HEK293 (cell line): ENCODE data around the gene CEP63.

Experiments used
- FEZF1 ChIP-seq: fragments of 450-650 bp; formaldehyde crosslinking; IDR thresholded peaks from 2 replicates; pipeline ENCODE4 v1.5.1; 2016; ENCODE audit warnings: missing biosample characterization, missing genetic modification characterization
- GLIS1 ChIP-seq: fragments of 450-650 bp; formaldehyde crosslinking; IDR thresholded peaks from 2 replicates; pipeline ENCODE4 v1.5.1; 2016; ENCODE audit warnings: missing biosample characterization, missing genetic modification characterization
- KLF17 ChIP-seq: fragments of 450-650 bp; formaldehyde crosslinking; IDR thresholded peaks from 2 replicates; pipeline ENCODE4 v1.5.1; 2016; ENCODE audit warnings: missing biosample characterization, missing genetic modification characterization
- KLF7 ChIP-seq: fragments of 450-650 bp; formaldehyde crosslinking; IDR thresholded peaks from 2 replicates; pipeline ENCODE4 v1.5.1; 2016; ENCODE audit warnings: missing biosample characterization, missing genetic modification characterization, borderline replicate concordance
- ZBTB20 ChIP-seq: fragments of 450-650 bp; formaldehyde crosslinking; IDR thresholded peaks from 2 replicates; pipeline ENCODE4 v1.5.1; 2016; ENCODE audit warnings: missing biosample characterization, missing genetic modification characterization
- ZBTB21 ChIP-seq: fragments of 450-650 bp; formaldehyde crosslinking; IDR thresholded peaks from 2 replicates; pipeline ENCODE4 v1.5.1; 2017; ENCODE audit warnings: missing biosample characterization, missing genetic modification characterization
- ZFP69B ChIP-seq: fragments of 450-650 bp; formaldehyde crosslinking; IDR thresholded peaks from 2 replicates; pipeline ENCODE4 v1.5.1; 2016; ENCODE audit warnings: missing biosample characterization, missing genetic modification characterization
- ZIC2 ChIP-seq: fragments of 450-650 bp; formaldehyde crosslinking; IDR thresholded peaks from 2 replicates; pipeline ENCODE4 v1.5.1; 2016; ENCODE audit warnings: missing biosample characterization, missing genetic modification characterization
- ZNF112 ChIP-seq: fragments of 450-650 bp; formaldehyde crosslinking; IDR thresholded peaks from 2 replicates; pipeline ENCODE4 v1.5.0; 2017; ENCODE audit warnings: missing biosample characterization, missing genetic modification characterization
- ZNF174 ChIP-seq: fragments of 450-650 bp; formaldehyde crosslinking; IDR thresholded peaks from 2 replicates; pipeline ENCODE4 v1.5.0; 2017; ENCODE audit warnings: missing biosample characterization, mild to moderate bottlenecking, missing genetic modification characterization
- ZNF350 ChIP-seq: fragments of 450-650 bp; formaldehyde crosslinking; IDR thresholded peaks from 2 replicates; pipeline ENCODE4 v1.5.0; 2017; ENCODE audit warnings: missing biosample characterization, mild to moderate bottlenecking, missing genetic modification characterization
- ZNF548 ChIP-seq: fragments of 450-650 bp; formaldehyde crosslinking; IDR thresholded peaks from 2 replicates; pipeline ENCODE4 v1.5.1; 2016; ENCODE audit warnings: missing biosample characterization, missing genetic modification characterization
- ZNF660 ChIP-seq: fragments of 450-650 bp; IDR thresholded peaks from 2 replicates; pipeline ENCODE4 v1.5.1; 2018; ENCODE audit warnings: missing biosample characterization, mild to moderate bottlenecking, missing genetic modification characterization
- ZNF670 ChIP-seq: fragments of 450-650 bp; formaldehyde crosslinking; IDR thresholded peaks from 2 replicates; pipeline ENCODE4 v1.5.1; 2016; ENCODE audit warnings: missing biosample characterization, missing genetic modification characterization, low read depth
- ZSCAN16 ChIP-seq: fragments of 450-650 bp; formaldehyde crosslinking; IDR thresholded peaks from 2 replicates; pipeline ENCODE4 v1.5.1; 2016; ENCODE audit warnings: missing biosample characterization, missing genetic modification characterization
- ZSCAN30 ChIP-seq: fragments of 450-650 bp; IDR thresholded peaks from 2 replicates; pipeline ENCODE4 v1.5.1; 2018; ENCODE audit warnings: missing biosample characterization, mild to moderate bottlenecking, missing genetic modification characterization, moderate library complexity
- ZSCAN5A ChIP-seq: fragments of 450-650 bp; formaldehyde crosslinking; IDR thresholded peaks from 2 replicates; pipeline ENCODE4 v1.5.1; 2016; ENCODE audit warnings: missing biosample characterization, missing genetic modification characterization
- TF ChIP-seq, protein P1 (sequence below): fragments of 450-650 bp; formaldehyde crosslinking; IDR thresholded peaks from 2 replicates; pipeline ENCODE4 v1.5.1; 2016; ENCODE audit warnings: missing biosample characterization, missing genetic modification characterization
- TF ChIP-seq, protein P2 (sequence below): fragments of 450-650 bp; formaldehyde crosslinking; IDR thresholded peaks from 2 replicates; pipeline ENCODE4 v1.5.1; 2016; ENCODE audit warnings: missing biosample characterization, missing genetic modification characterization
- TF ChIP-seq, protein P3 (sequence below): fragments of 450-650 bp; formaldehyde crosslinking; IDR thresholded peaks from 2 replicates; pipeline ENCODE4 v1.5.1; 2017; ENCODE audit warnings: missing biosample characterization, missing genetic modification characterization
- TF ChIP-seq, protein P4 (sequence below): fragments of 450-650 bp; formaldehyde crosslinking; IDR thresholded peaks from 2 replicates; pipeline ENCODE4 v1.5.1; 2017; ENCODE audit warnings: missing biosample characterization, missing genetic modification characterization
- TF ChIP-seq, protein P5 (sequence below): fragments of 450-650 bp; formaldehyde crosslinking; IDR thresholded peaks from 2 replicates; pipeline ENCODE4 v1.5.1; 2016; ENCODE audit warnings: missing biosample characterization, missing genetic modification characterization
- TF ChIP-seq, protein P6 (sequence below): fragments of 450-650 bp; formaldehyde crosslinking; conservative IDR thresholded peaks from 2 replicates; pipeline ENCODE4 v1.5.1; 2016; ENCODE audit warnings: low read depth, missing biosample characterization, missing genetic modification characterization

CEP63 gene

GRCh38 chr3:134485718-134486576 is at the start of gene CEP63, which contains the start of gene ANAPC13 (continued):
- TF ChIP-seq ZNF174 (tag by site-specific recombination) (no peak), KLF17 (tag by site-specific recombination) (peak; percentile 61), ZNF548 (tag by site-specific recombination) (no peak), ZSCAN16 (tag by site-specific recombination) (no peak), ZIC2 (tag by site-specific recombination) (no peak), ZFP69B (tag by site-specific recombination) (no peak; the same call in 1 of the 2 replicates), FEZF1 (tag by site-specific recombination) (no peak), KLF7 (peak; percentile 75; the same call in 1 of the 2 replicates), ZSCAN5A (tag by site-specific recombination) (0 out of 2 replicates have a peak, but pooled peaks have one; percentile 49), ZNF660 (tag by site-specific recombination) (0 out of 2 replicates have a peak, but pooled peaks have one; percentile 9), ZBTB20 (peak; percentile 73; the same call in 1 of the 2 replicates), ZNF350 (tag by site-specific recombination) (no peak), ZNF112 (tag by site-specific recombination) (no peak), ZSCAN30 (tag by site-specific recombination) (0 out of 2 replicates have a peak, but pooled peaks have one; percentile 21), GLIS1 (tag by site-specific recombination) (peak; percentile 23; the same call in 1 of the 2 replicates), ZBTB21 (tag by site-specific recombination) (0 out of 2 replicates have a peak, but pooled peaks have one; percentile 7), ZNF670 (no peak)
- TF ChIP-seq, protein P1, sequence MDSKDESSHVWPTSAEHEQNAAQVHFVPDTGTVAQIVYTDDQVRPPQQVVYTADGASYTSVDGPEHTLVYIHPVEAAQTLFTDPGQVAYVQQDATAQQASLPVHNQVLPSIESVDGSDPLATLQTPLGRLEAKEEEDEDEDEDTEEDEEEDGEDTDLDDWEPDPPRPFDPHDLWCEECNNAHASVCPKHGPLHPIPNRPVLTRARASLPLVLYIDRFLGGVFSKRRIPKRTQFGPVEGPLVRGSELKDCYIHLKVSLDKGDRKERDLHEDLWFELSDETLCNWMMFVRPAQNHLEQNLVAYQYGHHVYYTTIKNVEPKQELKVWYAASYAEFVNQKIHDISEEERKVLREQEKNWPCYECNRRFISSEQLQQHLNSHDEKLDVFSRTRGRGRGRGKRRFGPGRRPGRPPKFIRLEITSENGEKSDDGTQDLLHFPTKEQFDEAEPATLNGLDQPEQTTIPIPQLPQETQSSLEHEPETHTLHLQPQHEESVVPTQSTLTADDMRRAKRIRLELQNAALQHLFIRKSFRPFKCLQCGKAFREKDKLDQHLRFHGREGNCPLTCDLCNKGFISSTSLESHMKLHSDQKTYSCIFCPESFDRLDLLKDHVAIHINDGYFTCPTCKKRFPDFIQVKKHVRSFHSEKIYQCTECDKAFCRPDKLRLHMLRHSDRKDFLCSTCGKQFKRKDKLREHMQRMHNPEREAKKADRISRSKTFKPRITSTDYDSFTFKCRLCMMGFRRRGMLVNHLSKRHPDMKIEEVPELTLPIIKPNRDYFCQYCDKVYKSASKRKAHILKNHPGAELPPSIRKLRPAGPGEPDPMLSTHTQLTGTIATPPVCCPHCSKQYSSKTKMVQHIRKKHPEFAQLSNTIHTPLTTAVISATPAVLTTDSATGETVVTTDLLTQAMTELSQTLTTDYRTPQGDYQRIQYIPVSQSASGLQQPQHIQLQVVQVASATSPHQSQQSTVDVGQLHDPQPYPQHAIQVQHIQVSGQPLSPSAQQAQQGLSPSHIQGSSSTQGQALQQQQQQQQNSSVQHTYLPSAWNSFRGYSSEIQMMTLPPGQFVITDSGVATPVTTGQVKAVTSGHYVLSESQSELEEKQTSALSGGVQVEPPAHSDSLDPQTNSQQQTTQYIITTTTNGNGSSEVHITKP = peak; percentile 99
- TF ChIP-seq, protein P2, sequence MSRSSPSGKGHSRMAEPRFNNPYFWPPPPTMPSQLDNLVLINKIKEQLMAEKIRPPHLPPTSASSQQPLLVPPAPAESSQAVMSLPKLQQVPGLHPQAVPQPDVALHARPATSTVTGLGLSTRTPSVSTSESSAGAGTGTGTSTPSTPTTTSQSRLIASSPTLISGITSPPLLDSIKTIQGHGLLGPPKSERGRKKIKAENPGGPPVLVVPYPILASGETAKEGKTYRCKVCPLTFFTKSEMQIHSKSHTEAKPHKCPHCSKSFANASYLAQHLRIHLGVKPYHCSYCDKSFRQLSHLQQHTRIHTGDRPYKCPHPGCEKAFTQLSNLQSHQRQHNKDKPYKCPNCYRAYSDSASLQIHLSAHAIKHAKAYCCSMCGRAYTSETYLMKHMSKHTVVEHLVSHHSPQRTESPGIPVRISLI (tag by site-specific recombination) = no peak
- TF ChIP-seq, protein P3, sequence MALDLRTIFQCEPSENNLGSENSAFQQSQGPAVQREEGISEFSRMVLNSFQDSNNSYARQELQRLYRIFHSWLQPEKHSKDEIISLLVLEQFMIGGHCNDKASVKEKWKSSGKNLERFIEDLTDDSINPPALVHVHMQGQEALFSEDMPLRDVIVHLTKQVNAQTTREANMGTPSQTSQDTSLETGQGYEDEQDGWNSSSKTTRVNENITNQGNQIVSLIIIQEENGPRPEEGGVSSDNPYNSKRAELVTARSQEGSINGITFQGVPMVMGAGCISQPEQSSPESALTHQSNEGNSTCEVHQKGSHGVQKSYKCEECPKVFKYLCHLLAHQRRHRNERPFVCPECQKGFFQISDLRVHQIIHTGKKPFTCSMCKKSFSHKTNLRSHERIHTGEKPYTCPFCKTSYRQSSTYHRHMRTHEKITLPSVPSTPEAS = no peak
- TF ChIP-seq, protein P4, sequence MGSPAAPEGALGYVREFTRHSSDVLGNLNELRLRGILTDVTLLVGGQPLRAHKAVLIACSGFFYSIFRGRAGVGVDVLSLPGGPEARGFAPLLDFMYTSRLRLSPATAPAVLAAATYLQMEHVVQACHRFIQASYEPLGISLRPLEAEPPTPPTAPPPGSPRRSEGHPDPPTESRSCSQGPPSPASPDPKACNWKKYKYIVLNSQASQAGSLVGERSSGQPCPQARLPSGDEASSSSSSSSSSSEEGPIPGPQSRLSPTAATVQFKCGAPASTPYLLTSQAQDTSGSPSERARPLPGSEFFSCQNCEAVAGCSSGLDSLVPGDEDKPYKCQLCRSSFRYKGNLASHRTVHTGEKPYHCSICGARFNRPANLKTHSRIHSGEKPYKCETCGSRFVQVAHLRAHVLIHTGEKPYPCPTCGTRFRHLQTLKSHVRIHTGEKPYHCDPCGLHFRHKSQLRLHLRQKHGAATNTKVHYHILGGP (tag by site-specific recombination) = no peak
- TF ChIP-seq, protein P5, sequence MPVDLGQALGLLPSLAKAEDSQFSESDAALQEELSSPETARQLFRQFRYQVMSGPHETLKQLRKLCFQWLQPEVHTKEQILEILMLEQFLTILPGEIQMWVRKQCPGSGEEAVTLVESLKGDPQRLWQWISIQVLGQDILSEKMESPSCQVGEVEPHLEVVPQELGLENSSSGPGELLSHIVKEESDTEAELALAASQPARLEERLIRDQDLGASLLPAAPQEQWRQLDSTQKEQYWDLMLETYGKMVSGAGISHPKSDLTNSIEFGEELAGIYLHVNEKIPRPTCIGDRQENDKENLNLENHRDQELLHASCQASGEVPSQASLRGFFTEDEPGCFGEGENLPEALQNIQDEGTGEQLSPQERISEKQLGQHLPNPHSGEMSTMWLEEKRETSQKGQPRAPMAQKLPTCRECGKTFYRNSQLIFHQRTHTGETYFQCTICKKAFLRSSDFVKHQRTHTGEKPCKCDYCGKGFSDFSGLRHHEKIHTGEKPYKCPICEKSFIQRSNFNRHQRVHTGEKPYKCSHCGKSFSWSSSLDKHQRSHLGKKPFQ (tag by site-specific recombination) = no peak
- TF ChIP-seq, protein P6, sequence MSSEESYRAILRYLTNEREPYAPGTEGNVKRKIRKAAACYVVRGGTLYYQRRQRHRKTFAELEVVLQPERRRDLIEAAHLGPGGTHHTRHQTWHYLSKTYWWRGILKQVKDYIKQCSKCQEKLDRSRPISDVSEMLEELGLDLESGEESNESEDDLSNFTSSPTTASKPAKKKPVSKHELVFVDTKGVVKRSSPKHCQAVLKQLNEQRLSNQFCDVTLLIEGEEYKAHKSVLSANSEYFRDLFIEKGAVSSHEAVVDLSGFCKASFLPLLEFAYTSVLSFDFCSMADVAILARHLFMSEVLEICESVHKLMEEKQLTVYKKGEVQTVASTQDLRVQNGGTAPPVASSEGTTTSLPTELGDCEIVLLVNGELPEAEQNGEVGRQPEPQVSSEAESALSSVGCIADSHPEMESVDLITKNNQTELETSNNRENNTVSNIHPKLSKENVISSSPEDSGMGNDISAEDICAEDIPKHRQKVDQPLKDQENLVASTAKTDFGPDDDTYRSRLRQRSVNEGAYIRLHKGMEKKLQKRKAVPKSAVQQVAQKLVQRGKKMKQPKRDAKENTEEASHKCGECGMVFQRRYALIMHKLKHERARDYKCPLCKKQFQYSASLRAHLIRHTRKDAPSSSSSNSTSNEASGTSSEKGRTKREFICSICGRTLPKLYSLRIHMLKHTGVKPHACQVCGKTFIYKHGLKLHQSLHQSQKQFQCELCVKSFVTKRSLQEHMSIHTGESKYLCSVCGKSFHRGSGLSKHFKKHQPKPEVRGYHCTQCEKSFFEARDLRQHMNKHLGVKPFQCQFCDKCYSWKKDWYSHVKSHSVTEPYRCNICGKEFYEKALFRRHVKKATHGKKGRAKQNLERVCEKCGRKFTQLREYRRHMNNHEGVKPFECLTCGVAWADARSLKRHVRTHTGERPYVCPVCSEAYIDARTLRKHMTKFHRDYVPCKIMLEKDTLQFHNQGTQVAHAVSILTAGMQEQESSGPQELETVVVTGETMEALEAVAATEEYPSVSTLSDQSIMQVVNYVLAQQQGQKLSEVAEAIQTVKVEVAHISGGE (tag by site-specific recombination) = peak; percentile 82
